ENCODE data around the gene YTHDC2.
A peak's percentile ranks its signal among the peaks of the same experiment; 100 is the strongest.

YTHDC2 gene

DNA sequence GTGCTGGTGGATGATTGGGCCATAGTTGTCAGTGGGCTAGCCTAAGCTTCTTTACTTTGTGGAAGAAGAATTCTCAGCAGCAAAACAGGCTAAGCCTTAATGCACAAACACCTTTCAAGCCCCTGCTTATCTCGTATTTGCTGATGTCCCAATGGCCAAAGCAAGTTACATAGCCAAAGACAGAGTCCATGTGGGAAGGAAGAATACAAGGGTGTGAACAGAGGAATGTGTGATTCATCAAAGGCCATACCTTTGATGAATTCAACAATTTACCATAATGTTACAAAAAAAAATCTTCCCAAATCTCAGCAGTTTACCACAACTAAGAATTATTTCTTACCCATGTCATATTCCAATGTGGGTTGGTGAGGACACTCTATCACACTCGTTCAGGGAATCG lies 1.2 kb upstream of the YTHDC2 start:
- TF ChIP-seq EZH2 (IDR thresholded peaks at IDR 0.05; ENCODE audit: borderline replicate concordance, low read length): no peak
- TF ChIP-seq, protein P1, sequence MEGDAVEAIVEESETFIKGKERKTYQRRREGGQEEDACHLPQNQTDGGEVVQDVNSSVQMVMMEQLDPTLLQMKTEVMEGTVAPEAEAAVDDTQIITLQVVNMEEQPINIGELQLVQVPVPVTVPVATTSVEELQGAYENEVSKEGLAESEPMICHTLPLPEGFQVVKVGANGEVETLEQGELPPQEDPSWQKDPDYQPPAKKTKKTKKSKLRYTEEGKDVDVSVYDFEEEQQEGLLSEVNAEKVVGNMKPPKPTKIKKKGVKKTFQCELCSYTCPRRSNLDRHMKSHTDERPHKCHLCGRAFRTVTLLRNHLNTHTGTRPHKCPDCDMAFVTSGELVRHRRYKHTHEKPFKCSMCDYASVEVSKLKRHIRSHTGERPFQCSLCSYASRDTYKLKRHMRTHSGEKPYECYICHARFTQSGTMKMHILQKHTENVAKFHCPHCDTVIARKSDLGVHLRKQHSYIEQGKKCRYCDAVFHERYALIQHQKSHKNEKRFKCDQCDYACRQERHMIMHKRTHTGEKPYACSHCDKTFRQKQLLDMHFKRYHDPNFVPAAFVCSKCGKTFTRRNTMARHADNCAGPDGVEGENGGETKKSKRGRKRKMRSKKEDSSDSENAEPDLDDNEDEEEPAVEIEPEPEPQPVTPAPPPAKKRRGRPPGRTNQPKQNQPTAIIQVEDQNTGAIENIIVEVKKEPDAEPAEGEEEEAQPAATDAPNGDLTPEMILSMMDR (IDR thresholded peaks at IDR 0.05; ENCODE audit: low read length): no peak
- peaks cover 26% of the 10 kb centered on the region for H3K79me2 ChIP-seq (ENCODE audit: insufficient read depth, low read length)
- no peaks in the 10 kb centered on the region for H4K20me1 ChIP-seq (ENCODE audit: insufficient read depth, low read length)
- H3K36me3 ChIP-seq (ENCODE audit: insufficient read depth, low read length): peaks cover 19% of the 10 kb centered on the region
- no peak overlapping the region for H3K4me3 ChIP-seq (ENCODE audit: low read depth, low read length, poor library complexity, severe bottlenecking)
- no peaks in the 10 kb centered on the region for H3K9me3 ChIP-seq (ENCODE audit: low read length)
- H3K4me1 ChIP-seq (ENCODE audit: insufficient read depth, low read length, severe bottlenecking): peaks cover 23% of the 10 kb centered on the region
- no peaks in the 10 kb centered on the region for H3K9me2 ChIP-seq (ENCODE audit: low read depth, low read length)
- no peak overlapping the region for H3K27ac ChIP-seq (ENCODE audit: low read depth, low read length, poor library complexity, severe bottlenecking)
- H3K27me3 ChIP-seq (ENCODE audit: insufficient read depth, low read length): no peaks in the 10 kb centered on the region
- no peak overlapping the region for H3K9ac ChIP-seq (ENCODE audit: low read length)
- H3F3A ChIP-seq (ENCODE audit: insufficient read depth, low read length): no peaks in the 10 kb centered on the region
- H3K4me2 ChIP-seq (ENCODE audit: low read length): no peak overlapping the region
- no peak overlapping the region for H2AFZ ChIP-seq (ENCODE audit: low read length)

DNA sequence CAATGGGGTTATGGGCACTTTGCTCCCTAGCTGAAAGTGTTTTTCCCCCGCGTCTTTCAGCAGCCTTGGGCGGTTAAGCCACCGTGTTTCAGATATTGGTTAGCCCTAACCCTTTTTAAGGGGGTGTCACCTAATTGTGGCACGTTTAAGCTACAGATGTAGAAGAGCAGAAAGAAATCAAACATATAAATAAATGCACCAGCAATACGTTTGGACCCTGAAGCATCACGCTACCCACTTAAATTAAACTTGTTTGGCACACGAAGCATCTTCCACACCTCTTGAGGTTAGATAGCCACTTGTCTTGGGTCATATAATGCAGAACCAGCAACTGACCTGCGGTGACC lies 768 bp downstream of the YTHDC2 start:
- H3K4me1 ChIP-seq (ENCODE audit: insufficient read depth, low read length, severe bottlenecking): peaks cover 23% of the 10 kb centered on the region
- no peaks in the 10 kb centered on the region for H3F3A ChIP-seq (ENCODE audit: insufficient read depth, low read length)
- H3K79me2 ChIP-seq (ENCODE audit: insufficient read depth, low read length): peaks cover 26% of the 10 kb centered on the region
- H3K4me3 ChIP-seq (ENCODE audit: low read depth, low read length, poor library complexity, severe bottlenecking): peak overlapping the region; percentile 89
- no peaks in the 10 kb centered on the region for H4K20me1 ChIP-seq (ENCODE audit: insufficient read depth, low read length)
- H3K4me2 ChIP-seq (ENCODE audit: low read length): peak overlapping the region; percentile 93
- no peaks in the 10 kb centered on the region for H3K9me3 ChIP-seq (ENCODE audit: low read length)
- TF ChIP-seq, protein P1 (IDR thresholded peaks at IDR 0.05; ENCODE audit: low read length): no peak
- no peak for TF ChIP-seq EZH2 (IDR thresholded peaks at IDR 0.05; ENCODE audit: borderline replicate concordance, low read length)
- H2AFZ ChIP-seq (ENCODE audit: low read length): no peak overlapping the region
- no peaks in the 10 kb centered on the region for H3K27me3 ChIP-seq (ENCODE audit: insufficient read depth, low read length)
- H3K27ac ChIP-seq (ENCODE audit: low read depth, low read length, poor library complexity, severe bottlenecking): no peak overlapping the region
- peaks cover 34% of the 10 kb centered on the region for H3K36me3 ChIP-seq (ENCODE audit: insufficient read depth, low read length)
- H3K9ac ChIP-seq (ENCODE audit: low read length): peak overlapping the region; percentile 88
- no peaks in the 10 kb centered on the region for H3K9me2 ChIP-seq (ENCODE audit: low read depth, low read length)

DNA sequence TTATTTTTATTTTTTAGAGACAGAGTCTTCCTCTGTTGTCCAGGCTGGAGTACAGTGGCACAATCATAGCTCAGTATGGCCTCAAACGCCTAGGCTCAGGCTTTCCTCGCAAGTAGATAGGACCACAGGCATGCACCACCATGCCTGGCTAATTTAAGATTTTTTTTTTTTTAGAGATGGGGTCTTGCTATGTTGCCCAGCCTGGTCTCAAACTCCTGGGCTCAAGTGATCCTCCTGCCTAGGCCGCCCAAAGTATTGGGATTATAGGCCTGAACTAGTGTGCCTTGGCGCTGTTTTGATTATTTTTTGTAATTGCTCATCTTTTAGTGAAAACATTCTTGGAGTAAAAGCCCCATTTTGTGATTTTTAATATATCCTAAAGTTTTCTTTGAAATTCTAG lies 5.4 kb downstream of the YTHDC2 start:
- Histone ChIP-seq H3F3A (ENCODE audit: insufficient read depth, low read length) (no peaks in the 10 kb centered on the region), H3K9ac (ENCODE audit: low read length) (no peak overlapping the region), H3K79me2 (ENCODE audit: insufficient read depth, low read length) (peaks cover 46% of the 10 kb centered on the region), H3K27me3 (ENCODE audit: insufficient read depth, low read length) (no peaks in the 10 kb centered on the region), H3K4me3 (ENCODE audit: low read depth, low read length, poor library complexity, severe bottlenecking) (no peak overlapping the region), H2AFZ (ENCODE audit: low read length) (no peak overlapping the region), H3K4me2 (ENCODE audit: low read length) (no peak overlapping the region), H3K36me3 (ENCODE audit: insufficient read depth, low read length) (peaks cover 50% of the 10 kb centered on the region), H3K9me2 (ENCODE audit: low read depth, low read length) (no peaks in the 10 kb centered on the region), H4K20me1 (ENCODE audit: insufficient read depth, low read length) (no peaks in the 10 kb centered on the region; the same call in 1 of the 2 replicates), H3K4me1 (ENCODE audit: insufficient read depth, low read length, severe bottlenecking) (peaks cover 44% of the 10 kb centered on the region), H3K9me3 (ENCODE audit: low read length) (no peaks in the 10 kb centered on the region), H3K27ac (ENCODE audit: low read depth, low read length, poor library complexity, severe bottlenecking) (no peak overlapping the region)
- TF ChIP-seq, protein P1 (IDR thresholded peaks at IDR 0.05; ENCODE audit: low read length): no peak
- no peak for TF ChIP-seq EZH2 (IDR thresholded peaks at IDR 0.05; ENCODE audit: borderline replicate concordance, low read length)

Measured in OCI-LY1 (cell line).